Esophagus muscularis mucosa (tissue), 4 donors: ENCODE data around the gene HECTD2. TPM values are rescaled to one million over a fixed set of nuclear protein-coding genes. Genes with fewer than 3 reads are reported as not detected.

ENCODE experiments used
- DNase-seq: peaks from one replicate; pipeline ENCODE4 v3.0.0-alpha.2; 2017; ENCODE audit errors: extremely low spot score
- H3K27ac ChIP-seq, 4 donors: fragments of 200-600 bp; sonication (generic); replicated peaks in 1 of 4; 1 replicate in 3 of 4; 2 replicates in 1 of 4; pipeline ENCODE4 v1.5.1; 2016 to 2019; ENCODE audit warnings: mild to moderate bottlenecking in 1 of 4
- H3K27me3 ChIP-seq, 4 donors: fragments of 200-600 bp; sonication (generic); one replicate each; pipeline versions ENCODE4 v1.5.1 to v1.6.0; 2016 to 2019
- H3K36me3 ChIP-seq, 4 donors: fragments of 200-600 bp; sonication (generic); one replicate each; pipeline ENCODE4 v1.5.1; 2016 to 2019
- H3K4me1 ChIP-seq, 4 donors: fragments of 200-600 bp; sonication (generic); one replicate each; pipeline ENCODE4 v1.5.1; 2016 to 2019
- H3K4me3 ChIP-seq, 4 donors: fragments of 200-600 bp; sonication (generic); 1 replicate in 2 of 4; 2 replicates in 2 of 4; pipeline ENCODE4 v1.5.1; 2016 to 2019; ENCODE audit warnings: mild to moderate bottlenecking in 4 of 4, moderate library complexity in 1 of 4
- H3K9me3 ChIP-seq, 4 donors: fragments of 200-600 bp; sonication (generic); 1 replicate in 3 of 4; 2 replicates in 1 of 4; pipeline ENCODE4 v1.5.1; 2016 to 2019
- EP300 ChIP-seq: sonication (generic); formaldehyde crosslinking; IDR thresholded peaks from one replicate; pipeline ENCODE4 v1.6.1; 2017; ENCODE audit warnings: antibody characterized with exemption
- POLR2A ChIP-seq: fragments of 450-650 bp; IDR thresholded peaks from one replicate; pipeline ENCODE4 v1.6.1; 2017; ENCODE audit warnings: antibody characterized with exemption, moderate library complexity, mild to moderate bottlenecking, low read depth
- POLR2AphosphoS5 ChIP-seq, 2 donors: sonication (generic); formaldehyde crosslinking; IDR thresholded peaks; one replicate each; pipeline ENCODE4 v1.6.1; 2017; ENCODE audit warnings: antibody characterized with exemption in 2 of 2
- WGBS: methylation state at CpG from one replicate; pipeline ENCODE4 v1.1.5; 2018; 5-methylcytosine and 5-hydroxymethylcytosine counted together
- intact Hi-C: fragments of 100-400 bp; cut with DNase I; formaldehyde crosslinking; loops from one replicate; pipeline ENCODE4 v1.15.1; 2023
- total RNA-seq, 4 donors: library from RNA; depleted of rRNA; stranded (reverse); fragments of >200 nt; gene quantifications; one replicate each; pipeline versions ENCODE4 v1.1.0 to v1.2.1, GENCODE V29; 2016
- TF ChIP-seq, protein P1 (sequence below), 3 experiments: fragments of 200-600 bp in 2 of 3; fragments of 450-650 bp in 1 of 3; sonication (generic) in 2 of 3; IDR thresholded peaks; one replicate each; pipeline ENCODE4 v1.5.1; 2017 to 2019; ENCODE audit warnings: antibody characterized with exemption in 3 of 3, mild to moderate bottlenecking in 2 of 3, moderate library complexity in 1 of 3

HECTD2 gene
- total RNA-seq, 4 donors from 2014 or later, result 18.2 to 29.5 (median 21.5) TPM

- H3K36me3 ChIP-seq, result no peaks in the 10 kb centered on the region
- no peak overlapping the region for H3K27ac ChIP-seq
- no peaks in the 10 kb centered on the region for H3K27me3 ChIP-seq
- WGBS, result 78% methylated on average over 3 of the region's 3 CpGs
- intact Hi-C loops, result no loop called here
- H3K9me3 ChIP-seq, result no peaks in the 10 kb centered on the region
- no peak for DNase-seq
- TF ChIP-seq EP300 (no peak), POLR2AphosphoS5 (IDR thresholded peaks at IDR 0.05) (no peak), POLR2A (no peak)
- TF ChIP-seq, protein P1, sequence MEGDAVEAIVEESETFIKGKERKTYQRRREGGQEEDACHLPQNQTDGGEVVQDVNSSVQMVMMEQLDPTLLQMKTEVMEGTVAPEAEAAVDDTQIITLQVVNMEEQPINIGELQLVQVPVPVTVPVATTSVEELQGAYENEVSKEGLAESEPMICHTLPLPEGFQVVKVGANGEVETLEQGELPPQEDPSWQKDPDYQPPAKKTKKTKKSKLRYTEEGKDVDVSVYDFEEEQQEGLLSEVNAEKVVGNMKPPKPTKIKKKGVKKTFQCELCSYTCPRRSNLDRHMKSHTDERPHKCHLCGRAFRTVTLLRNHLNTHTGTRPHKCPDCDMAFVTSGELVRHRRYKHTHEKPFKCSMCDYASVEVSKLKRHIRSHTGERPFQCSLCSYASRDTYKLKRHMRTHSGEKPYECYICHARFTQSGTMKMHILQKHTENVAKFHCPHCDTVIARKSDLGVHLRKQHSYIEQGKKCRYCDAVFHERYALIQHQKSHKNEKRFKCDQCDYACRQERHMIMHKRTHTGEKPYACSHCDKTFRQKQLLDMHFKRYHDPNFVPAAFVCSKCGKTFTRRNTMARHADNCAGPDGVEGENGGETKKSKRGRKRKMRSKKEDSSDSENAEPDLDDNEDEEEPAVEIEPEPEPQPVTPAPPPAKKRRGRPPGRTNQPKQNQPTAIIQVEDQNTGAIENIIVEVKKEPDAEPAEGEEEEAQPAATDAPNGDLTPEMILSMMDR (IDR thresholded peaks at IDR 0.05), result no peak
- peaks cover 0 to 6% (median 2%) of the 10 kb centered on the region in 4 donors for H3K4me1 ChIP-seq
- H3K4me3 ChIP-seq, result no peak overlapping the region
These were observed 135.7 kb downstream of the HECTD2 start for GRCh38 chr10:91545838-91546237.

DNA sequence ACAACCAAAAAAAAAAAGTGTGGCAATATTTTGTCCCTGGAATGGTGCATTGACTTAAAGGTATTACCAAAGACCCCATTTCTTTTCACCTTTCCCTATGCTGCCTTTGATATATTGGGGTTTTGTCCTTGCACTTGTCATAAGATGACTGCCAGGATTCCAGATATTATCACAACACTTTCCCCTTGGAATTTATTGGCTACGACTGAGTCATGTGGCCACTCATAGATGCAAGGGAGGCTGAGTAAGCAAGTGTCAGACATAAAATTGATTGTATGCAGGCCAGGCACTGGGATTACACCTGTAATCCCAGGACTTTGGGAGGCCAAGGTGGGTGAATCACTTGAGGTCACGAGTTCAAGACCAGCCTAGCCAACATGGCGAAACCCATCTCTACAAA is 139.1 kb downstream of the HECTD2 start:
- WGBS, result 94% methylated on average over 3 of the region's 3 CpGs
- Histone ChIP-seq H3K27me3 (no peaks in the 10 kb centered on the region), H3K4me1 (peaks cover 6 to 13% (median 7%) of the 10 kb centered on the region in 4 donors), H3K27ac (no peak overlapping the region), H3K36me3 (no peaks in the 10 kb centered on the region), H3K4me3 (no peak overlapping the region), H3K9me3 (no peaks in the 10 kb centered on the region)
- TF ChIP-seq, protein P1 (IDR thresholded peaks at IDR 0.05), result no peak
- TF ChIP-seq EP300 (no peak), POLR2AphosphoS5 (IDR thresholded peaks at IDR 0.05) (no peak), POLR2A (no peak)
- DNase-seq, result no peak
- intact Hi-C loops, result no loop called here

- intact Hi-C loops, result loop anchor here (5.0 to 10.0 kb wide), 2 partner anchors 55 to 87 kb away; no protein-coding TSS in a partner anchor
- H3K4me3 ChIP-seq, result no peak overlapping the region
These were observed 139.9 kb downstream of the HECTD2 start for GRCh38 chr10:91550021-91550420.

DNA sequence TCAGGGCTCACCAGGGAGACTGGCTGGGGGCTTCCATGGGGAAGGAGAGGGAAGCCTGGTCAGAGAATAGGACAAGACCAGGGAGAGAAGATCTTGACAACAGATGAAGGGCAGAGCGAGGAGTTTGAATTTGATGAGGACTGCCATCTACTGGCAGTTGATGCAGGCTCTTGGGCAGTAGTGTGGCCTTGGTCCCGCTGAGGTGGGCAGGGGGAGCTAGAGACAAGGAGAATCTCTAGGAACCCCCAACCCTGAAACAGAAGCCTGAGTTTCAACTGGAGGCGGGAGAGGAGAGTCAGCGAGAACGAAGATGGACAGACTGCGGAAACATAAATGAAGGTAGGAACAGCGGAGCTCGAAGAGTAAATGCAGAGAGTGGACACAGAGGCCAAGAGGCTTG is 141.7 kb downstream of the HECTD2 start:
- 69% methylated on average over 8 of the region's 8 CpGs for WGBS
- Histone ChIP-seq H3K9me3 (no peaks in the 10 kb centered on the region), H3K4me1 (peaks cover 6 to 13% (median 12%) of the 10 kb centered on the region in 4 donors), H3K27ac (no peak overlapping the region), H3K36me3 (no peaks in the 10 kb centered on the region), H3K27me3 (no peaks in the 10 kb centered on the region), H3K4me3 (peak overlapping the region in 1 of 4 donors; percentile 1)
- no peak for DNase-seq
- intact Hi-C loops, result loop anchor here (5.0 to 10.0 kb wide), 2 partner anchors 57 to 85 kb away; no protein-coding TSS in a partner anchor
- no peak for TF ChIP-seq POLR2AphosphoS5 (IDR thresholded peaks at IDR 0.05)
- TF ChIP-seq, protein P1 (IDR thresholded peaks at IDR 0.05), result peak; percentile 47 to 48 (median 47)
- TF ChIP-seq EP300, result no peak
- TF ChIP-seq POLR2A, result no peak

More at GRCh38 chr10:91550021-91550420, 139.9 kb downstream of the HECTD2 start:
- Histone ChIP-seq H3K27ac (no peak overlapping the region), H3K27me3 (no peaks in the 10 kb centered on the region), H3K9me3 (no peaks in the 10 kb centered on the region), H3K4me1 (peaks cover 6 to 13% (median 8%) of the 10 kb centered on the region in 4 donors), H3K36me3 (no peaks in the 10 kb centered on the region)
- TF ChIP-seq POLR2A, result no peak
- no peak for TF ChIP-seq POLR2AphosphoS5 (IDR thresholded peaks at IDR 0.05)
- TF ChIP-seq, protein P1 (IDR thresholded peaks at IDR 0.05), result no peak
- TF ChIP-seq EP300, result no peak
- DNase-seq, result no peak
- WGBS, result 93% methylated on average over 4 of the region's 4 CpGs
